ENCODE data around the gene PTDSS2.
A peak's percentile ranks its signal among the peaks of the same experiment; 100 is the strongest.

The PTDSS2 gene

GRCh38 chr11:539971-540481 is 89.9 kb downstream of the PTDSS2 start:
- peaks cover 51% of the 10 kb centered on the region for H3K4me1 ChIP-seq
- H3K9me3 ChIP-seq = no peaks in the 10 kb centered on the region
- H3K27ac ChIP-seq = 0 out of 2 replicates have a peak overlapping the region, but pooled peaks have one; percentile 46
- H3K4me2 ChIP-seq = no peak overlapping the region
- no peak overlapping the region for H3K9ac ChIP-seq
- TF ChIP-seq Cebpa-rat (IDR thresholded peaks at IDR 0.05) = no peak
- H3K36me3 ChIP-seq = no peaks in the 10 kb centered on the region
- no peak overlapping the region for H3K4me3 ChIP-seq
- no peaks in the 10 kb centered on the region for H3K27me3 ChIP-seq
- peaks cover 7% of the 10 kb centered on the region; the same call in 1 of the 2 replicates for H4K20me1 ChIP-seq

All from BLaER1 (cell line).